Stimulated activated naive CD8-positive, alpha-beta T cell treated with anti-CD3 and anti-CD28 coated beads, Interleukin-15, Interleukin-2, amounts not matched to agents 100 U/mL and 50 U/mL, for 24 hours (primary cell): ENCODE data around the gene FLNA.
"Not testable (repeated sequence)": the region's sequence is repeated elsewhere in the genome, so short reads cannot be mapped to it uniquely, and the experiment has no call there.

ENCODE experiments used
- ATAC-seq: fragments of 150-1000 bp; cut with Tn5 transposase; one replicate; pipeline ENCODE4 v1.10.0; 2021
- DNase-seq: peaks from one replicate; pipeline ENCODE4 v3.0.0; 2021

Gene FLNA

GRCh38 chrX:154374313-154375155 lies at the start of gene FLNA:
TSS of gene FLNA (minus strand) at chrX:154374634. CDS start at chrX:154371245, 3,389 bp downstream.
- peak; percentile 53 for DNase-seq
- ATAC-seq, result no peak

GRCh38 chrX:154420402-154420756 lies 45.9 kb upstream of the FLNA start:
- DNase-seq, result no peak
- ATAC-seq, result no peak

- ATAC-seq (no peak), DNase-seq (no peak)
Measured at GRCh38 chrX:154419688-154420401, 45.4 kb upstream of the FLNA start.

GRCh38 chrX:154419189-154419588 lies 44.8 kb upstream of the FLNA start:
- ATAC-seq, result no peak
- DNase-seq, result no peak

GRCh38 chrX:154417157-154417556 lies 42.7 kb upstream of the FLNA start:
- DNase-seq, result no peak
- no peak for ATAC-seq

GRCh38 chrX:154413142-154413541 lies 38.7 kb upstream of the FLNA start:
- DNase-seq (no peak), ATAC-seq (no peak)

GRCh38 chrX:154412468-154412867 lies 38.0 kb upstream of the FLNA start:
- DNase-seq (peak; percentile 25), ATAC-seq (peak; percentile 30)

- peak; percentile 72 for DNase-seq
- peak; percentile 71 for ATAC-seq
Measured at GRCh38 chrX:154411981-154412340, 37.5 kb upstream of the FLNA start.

- ATAC-seq, result peak; percentile 20
Measured at GRCh38 chrX:154409222-154409871, 34.9 kb upstream of the FLNA start, which contains the start of gene DNASE1L1. TSS of gene DNASE1L1 (minus strand) at chrX:154409254. CDS start at chrX:154405568, 3,686 bp downstream.

GRCh38 chrX:154408659-154409221 lies 34.3 kb upstream of the FLNA start:
- DNase-seq, result no peak

More at GRCh38 chrX:154409222-154409871, 34.9 kb upstream of the FLNA start, which contains the start of gene DNASE1L1:
- peak; percentile 57 for DNase-seq

GRCh38 chrX:154404625-154405192 lies 30.3 kb upstream of the FLNA start:
- ATAC-seq (no peak), DNase-seq (no peak)

More at GRCh38 chrX:154408659-154409221, 34.3 kb upstream of the FLNA start:
- ATAC-seq, result no peak

- DNase-seq (no peak), ATAC-seq (no peak)
Measured at GRCh38 chrX:154403858-154404257, 29.4 kb upstream of the FLNA start.

- ATAC-seq, result no peak
- DNase-seq, result no peak
Measured at GRCh38 chrX:154403192-154403591, 28.8 kb upstream of the FLNA start.

- DNase-seq (no peak), ATAC-seq (no peak)
Measured at GRCh38 chrX:154402622-154403127, 28.2 kb upstream of the FLNA start.

GRCh38 chrX:154401918-154402621 lies 27.6 kb upstream of the FLNA start:
- ATAC-seq (no peak), DNase-seq (no peak)

GRCh38 chrX:154401045-154401799 lies 26.8 kb upstream of the FLNA start:
- DNase-seq (peak; percentile 24), ATAC-seq (no peak)

- not testable (repeated sequence) for ATAC-seq, DNase-seq
Measured at GRCh38 chrX:154400369-154400817, 26.0 kb upstream of the FLNA start.

GRCh38 chrX:154399527-154400368 lies 25.3 kb upstream of the FLNA start:
- DNase-seq (no peak), ATAC-seq (no peak)
